ENCODE results near the gene DLGAP4. TPM values are rescaled to one million over a fixed set of nuclear protein-coding genes. Genes with fewer than 3 reads are reported as not detected.

Gene DLGAP4
- total RNA-seq, 1 donor from 2014 or later = 199 TPM

DNA sequence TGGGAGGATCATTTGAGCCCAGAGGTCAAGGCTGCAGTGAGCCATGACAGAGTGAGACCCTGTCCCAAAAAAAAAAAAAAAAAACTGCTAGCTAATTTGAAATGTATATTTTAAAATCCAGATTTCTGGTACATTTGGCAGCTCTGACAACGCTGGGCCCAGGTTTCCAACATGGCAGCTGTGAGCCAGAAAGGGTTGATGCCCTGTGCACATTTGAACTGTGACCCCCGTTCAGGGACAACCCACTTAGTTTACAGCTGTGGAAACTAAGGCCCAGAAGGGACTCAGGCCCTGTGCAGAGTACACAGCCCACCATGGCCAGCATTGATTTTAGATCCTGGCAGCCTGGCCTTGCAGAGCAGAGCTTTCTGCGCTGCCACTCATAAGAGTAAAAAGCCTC, 179.1 kb downstream of the DLGAP4 start:
- no peaks in the 10 kb centered on the region for H3K36me3 Mint-ChIP-seq (ENCODE audit: unreplicated experiment)
- DNase-seq = no peak
- no peak overlapping the region for H3K27ac Mint-ChIP-seq (ENCODE audit: unreplicated experiment)
- H3K4me1 Mint-ChIP-seq (ENCODE audit: low read depth, unreplicated experiment) = peaks cover 31% of the 10 kb centered on the region
- H3K9me3 Mint-ChIP-seq (ENCODE audit: unreplicated experiment) = peaks cover 5% of the 10 kb centered on the region
- H3K27me3 Mint-ChIP-seq (ENCODE audit: unreplicated experiment) = peaks cover 5% of the 10 kb centered on the region
- no peak overlapping the region for H3K4me3 Mint-ChIP-seq (ENCODE audit: unreplicated experiment)
- TF ChIP-seq, protein P1, sequence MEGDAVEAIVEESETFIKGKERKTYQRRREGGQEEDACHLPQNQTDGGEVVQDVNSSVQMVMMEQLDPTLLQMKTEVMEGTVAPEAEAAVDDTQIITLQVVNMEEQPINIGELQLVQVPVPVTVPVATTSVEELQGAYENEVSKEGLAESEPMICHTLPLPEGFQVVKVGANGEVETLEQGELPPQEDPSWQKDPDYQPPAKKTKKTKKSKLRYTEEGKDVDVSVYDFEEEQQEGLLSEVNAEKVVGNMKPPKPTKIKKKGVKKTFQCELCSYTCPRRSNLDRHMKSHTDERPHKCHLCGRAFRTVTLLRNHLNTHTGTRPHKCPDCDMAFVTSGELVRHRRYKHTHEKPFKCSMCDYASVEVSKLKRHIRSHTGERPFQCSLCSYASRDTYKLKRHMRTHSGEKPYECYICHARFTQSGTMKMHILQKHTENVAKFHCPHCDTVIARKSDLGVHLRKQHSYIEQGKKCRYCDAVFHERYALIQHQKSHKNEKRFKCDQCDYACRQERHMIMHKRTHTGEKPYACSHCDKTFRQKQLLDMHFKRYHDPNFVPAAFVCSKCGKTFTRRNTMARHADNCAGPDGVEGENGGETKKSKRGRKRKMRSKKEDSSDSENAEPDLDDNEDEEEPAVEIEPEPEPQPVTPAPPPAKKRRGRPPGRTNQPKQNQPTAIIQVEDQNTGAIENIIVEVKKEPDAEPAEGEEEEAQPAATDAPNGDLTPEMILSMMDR (IDR thresholded peaks at IDR 0.05; ENCODE audit: partially characterized antibody, unreplicated experiment) = no peak

DNA sequence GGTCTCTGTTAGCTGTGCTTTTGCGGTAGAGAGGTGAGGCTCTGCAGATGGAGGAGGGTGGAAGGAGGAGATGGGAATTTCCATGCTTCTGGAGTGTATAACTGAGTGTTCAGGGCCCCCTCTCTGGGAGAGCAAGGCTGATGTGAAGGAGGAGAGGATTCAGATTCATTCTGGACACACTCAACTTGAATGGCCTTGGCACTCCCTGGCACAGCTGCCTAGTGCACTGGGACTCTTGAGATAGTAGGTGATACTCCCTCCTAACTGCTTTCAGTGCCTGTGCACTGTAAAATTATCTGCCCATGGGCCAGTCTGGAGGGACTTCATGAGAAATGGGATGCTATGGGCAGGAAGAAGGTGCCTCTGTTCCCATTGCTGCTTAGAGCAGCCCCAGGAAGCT, 180.9 kb downstream of the DLGAP4 start:
- Mint-ChIP-seq H3K36me3 (ENCODE audit: unreplicated experiment) (no peaks in the 10 kb centered on the region), H3K4me1 (ENCODE audit: low read depth, unreplicated experiment) (peaks cover 26% of the 10 kb centered on the region)

DNA sequence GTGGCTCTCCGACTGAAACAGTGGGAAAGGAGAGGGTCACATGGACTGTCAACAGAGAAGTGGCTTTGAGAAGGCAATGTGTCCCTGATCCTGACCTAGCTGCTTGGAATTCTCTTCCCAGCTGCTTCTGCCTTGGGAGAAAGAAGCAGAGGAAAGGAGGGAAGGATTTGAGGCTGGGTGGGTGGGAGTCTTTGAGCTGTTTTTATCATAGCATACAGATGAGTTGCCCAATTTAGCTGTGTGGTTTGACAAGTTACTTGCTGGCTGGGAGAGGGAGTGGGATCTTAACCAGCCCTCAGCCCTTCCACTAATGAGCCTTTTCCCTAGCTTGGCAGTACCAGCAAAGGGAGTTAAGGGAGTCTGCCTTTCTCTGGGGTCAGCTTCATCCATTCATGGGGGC, 184.1 kb downstream of the DLGAP4 start:
- Mint-ChIP-seq H3K27ac (ENCODE audit: unreplicated experiment) (no peak overlapping the region), H3K4me1 (ENCODE audit: low read depth, unreplicated experiment) (peaks cover 21% of the 10 kb centered on the region), H3K36me3 (ENCODE audit: unreplicated experiment) (no peaks in the 10 kb centered on the region), H3K9me3 (ENCODE audit: unreplicated experiment) (peaks cover 6% of the 10 kb centered on the region), H3K27me3 (ENCODE audit: unreplicated experiment) (peaks cover 6% of the 10 kb centered on the region), H3K4me3 (ENCODE audit: unreplicated experiment) (no peak overlapping the region)
- DNase-seq = no peak
- TF ChIP-seq, protein P1 (IDR thresholded peaks at IDR 0.05; ENCODE audit: partially characterized antibody, unreplicated experiment) = no peak

More for the DNA sequence above, 180.9 kb downstream of the DLGAP4 start:
- peaks cover 6% of the 10 kb centered on the region for H3K9me3 Mint-ChIP-seq (ENCODE audit: unreplicated experiment)
- no peak overlapping the region for H3K27ac Mint-ChIP-seq (ENCODE audit: unreplicated experiment)
- no peak overlapping the region for H3K4me3 Mint-ChIP-seq (ENCODE audit: unreplicated experiment)
- TF ChIP-seq, protein P1 (IDR thresholded peaks at IDR 0.05; ENCODE audit: partially characterized antibody, unreplicated experiment) = no peak
- no peak for DNase-seq
- peaks cover 6% of the 10 kb centered on the region for H3K27me3 Mint-ChIP-seq (ENCODE audit: unreplicated experiment)

DNA sequence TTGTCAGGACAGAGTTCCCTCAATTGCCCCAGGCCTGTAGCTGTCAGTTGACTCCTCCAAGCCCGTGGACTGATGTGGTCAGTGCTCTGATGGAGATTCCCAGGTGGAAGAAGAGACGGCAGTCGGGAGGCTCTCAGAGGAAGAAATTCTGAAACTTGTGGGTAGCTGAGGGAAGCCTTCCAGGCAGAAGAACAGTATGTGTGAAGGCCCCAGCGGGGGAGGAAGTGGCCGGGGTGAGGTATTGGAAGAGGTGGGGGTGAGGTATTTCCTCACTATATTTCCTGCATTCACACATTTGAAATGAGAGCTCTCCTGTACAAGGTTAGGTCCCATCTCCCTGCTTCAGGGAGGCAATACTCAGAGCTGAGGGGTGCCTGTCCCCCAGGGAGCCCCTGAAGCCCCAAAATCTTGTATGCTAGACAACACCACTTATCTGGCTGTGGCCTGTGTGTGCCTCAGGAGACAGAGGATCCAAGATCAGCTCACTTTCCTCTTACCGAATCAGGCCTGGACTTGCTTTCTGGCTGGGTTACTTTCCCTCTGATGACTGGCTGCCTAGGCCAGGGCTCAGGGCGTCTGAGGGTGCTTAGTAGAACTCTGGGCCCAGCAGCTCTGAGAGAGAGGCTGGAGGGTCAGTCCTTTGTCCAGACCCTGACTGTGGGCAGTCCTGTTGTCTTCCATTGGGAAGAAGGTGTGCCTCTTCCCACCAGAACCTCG, 185.9 kb downstream of the DLGAP4 start:
- no peaks in the 10 kb centered on the region for H3K36me3 Mint-ChIP-seq (ENCODE audit: unreplicated experiment)
- no peak overlapping the region for H3K4me3 Mint-ChIP-seq (ENCODE audit: unreplicated experiment)
- peaks cover 18% of the 10 kb centered on the region for H3K4me1 Mint-ChIP-seq (ENCODE audit: low read depth, unreplicated experiment)
- peaks cover 13% of the 10 kb centered on the region for H3K27me3 Mint-ChIP-seq (ENCODE audit: unreplicated experiment)
- TF ChIP-seq, protein P1 (IDR thresholded peaks at IDR 0.05; ENCODE audit: partially characterized antibody, unreplicated experiment) = no peak
- H3K9me3 Mint-ChIP-seq (ENCODE audit: unreplicated experiment) = peaks cover 6% of the 10 kb centered on the region
- H3K27ac Mint-ChIP-seq (ENCODE audit: unreplicated experiment) = no peak overlapping the region
- DNase-seq = no peak

DNA sequence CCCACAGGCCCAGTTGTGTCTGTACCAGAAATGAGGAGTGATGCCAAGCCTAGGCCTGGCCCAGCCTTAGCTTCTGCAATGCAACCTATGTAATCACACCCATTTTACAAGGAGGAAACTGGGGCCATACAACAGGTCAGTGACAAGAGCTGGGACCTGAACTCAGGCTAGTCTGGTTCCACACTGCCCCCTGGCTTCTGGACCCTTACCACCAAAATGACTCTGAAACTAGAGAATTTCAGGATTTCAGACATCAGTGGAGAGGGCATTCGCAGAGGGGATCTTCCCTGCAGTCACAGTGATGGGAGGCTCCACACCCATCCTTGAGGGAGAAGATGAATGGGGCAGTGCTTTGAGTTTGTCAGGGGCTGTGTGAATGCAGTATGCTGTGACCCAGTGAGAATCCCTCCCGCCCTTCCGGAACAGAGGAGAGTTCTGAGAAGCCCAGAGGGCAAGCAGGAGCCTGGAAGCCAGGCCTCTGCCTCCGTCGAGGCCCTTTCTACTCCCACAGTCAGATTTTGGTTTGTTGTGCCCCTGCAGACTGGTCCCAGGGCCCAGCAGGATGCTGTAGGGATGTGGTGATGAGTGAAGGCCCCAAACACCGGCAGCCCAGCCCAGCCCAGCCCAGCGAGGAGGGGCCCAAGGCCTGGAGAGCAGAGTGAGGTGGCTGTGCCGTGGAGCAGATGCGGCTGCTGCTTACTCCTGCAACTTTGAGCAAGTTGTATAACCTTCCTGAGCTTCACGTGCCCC, 187.1 kb downstream of the DLGAP4 start:
- Mint-ChIP-seq H3K4me1 (ENCODE audit: low read depth, unreplicated experiment) (peaks cover 18% of the 10 kb centered on the region), H3K27ac (ENCODE audit: unreplicated experiment) (no peak overlapping the region), H3K27me3 (ENCODE audit: unreplicated experiment) (peaks cover 13% of the 10 kb centered on the region), H3K36me3 (ENCODE audit: unreplicated experiment) (no peaks in the 10 kb centered on the region), H3K4me3 (ENCODE audit: unreplicated experiment) (no peak overlapping the region), H3K9me3 (ENCODE audit: unreplicated experiment) (peaks cover 6% of the 10 kb centered on the region)
- DNase-seq = peak; percentile 47
- TF ChIP-seq, protein P1 (IDR thresholded peaks at IDR 0.05; ENCODE audit: partially characterized antibody, unreplicated experiment) = no peak
